ENCODE results near the gene LCN12.

DNA sequence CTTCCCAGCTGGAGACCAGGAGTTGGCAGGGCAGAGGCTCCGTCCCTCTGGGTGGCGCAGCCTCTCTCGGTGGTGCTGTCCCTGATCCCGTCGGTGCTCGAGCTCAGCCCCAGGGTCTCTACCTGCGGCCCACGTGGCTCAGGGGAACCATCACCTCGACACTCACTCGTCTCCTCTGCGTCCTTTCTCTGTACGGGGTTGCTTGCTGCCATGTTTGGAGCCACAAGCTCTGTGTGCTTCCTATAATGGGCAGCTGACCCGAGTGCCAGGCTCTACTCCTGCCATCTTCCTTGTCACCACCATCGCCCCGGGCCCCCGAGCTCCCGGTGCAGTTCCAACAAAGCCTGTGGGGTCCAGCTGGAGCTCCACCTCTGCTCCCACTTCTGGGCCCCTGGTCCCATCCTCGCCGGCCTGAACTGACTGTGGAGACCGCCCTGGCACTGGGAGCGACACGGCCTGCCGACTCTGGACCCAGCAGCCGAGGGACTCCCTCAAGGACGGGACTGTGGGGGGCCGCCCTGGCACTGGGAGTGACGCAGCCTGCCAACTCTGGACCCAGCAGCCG lies 12.6 kb upstream of the LCN12 start:
- no peak for TF ChIP-seq POLR2A (IDR thresholded peaks at IDR 0.05; ENCODE audit: low read depth, low read length)
- TF ChIP-seq POLR2AphosphoS5 (IDR thresholded peaks at IDR 0.05; ENCODE audit: low read depth, low read length), result no peak

Measured in GM12891 (cell line).